HPDE6-E6E7 (cell line): ENCODE results near the gene MACROH2A2.
"Not testable (repeated sequence)": the region's sequence is repeated elsewhere in the genome, so short reads cannot be mapped to it uniquely, and the experiment has no call there.

Experiments used
- DNase-seq: peaks from one replicate; pipeline ENCODE4 v3.0.0; 2011; ENCODE audit warnings: missing footprints; ENCODE audit errors: extremely low spot score

MACROH2A2 gene

GRCh38 chr10:70067586-70067985 is 14.9 kb downstream of the MACROH2A2 start:
- DNase-seq = no peak

GRCh38 chr10:70068925-70069324 is 16.3 kb downstream of the MACROH2A2 start:
- no peak for DNase-seq

- DNase-seq = no peak
Observed at GRCh38 chr10:70069346-70069745, 16.7 kb downstream of the MACROH2A2 start.

DNA sequence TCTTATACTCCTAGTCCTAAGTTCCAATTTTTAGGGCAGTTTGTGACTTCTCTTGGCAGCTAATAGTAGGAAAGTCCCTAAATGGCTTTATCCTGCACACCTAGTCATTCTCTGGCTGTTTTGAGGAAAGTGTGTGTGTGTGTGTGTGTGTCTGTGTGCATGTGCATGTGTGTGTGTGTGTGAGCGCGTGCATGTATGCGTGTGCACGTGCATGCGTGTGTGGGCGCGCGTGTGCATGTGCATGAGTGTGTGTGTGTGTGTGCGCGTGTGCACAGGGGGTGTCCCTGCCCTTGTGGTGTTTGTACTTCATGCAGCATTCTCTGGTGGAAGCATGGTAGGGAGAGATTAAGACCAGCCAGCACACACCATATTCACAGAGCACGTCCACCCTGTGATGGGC is 18.2 kb downstream of the MACROH2A2 start:
- DNase-seq = no peak

- DNase-seq = no peak
Observed at GRCh38 chr10:70074165-70074564, 21.5 kb downstream of the MACROH2A2 start.

- DNase-seq = no peak
Observed at GRCh38 chr10:70074971-70075370, 22.3 kb downstream of the MACROH2A2 start.

GRCh38 chr10:70078329-70078728 is 25.7 kb downstream of the MACROH2A2 start:
- DNase-seq = no peak

GRCh38 chr10:70078937-70079336 is 26.3 kb downstream of the MACROH2A2 start:
- no peak for DNase-seq

- not testable (repeated sequence) for DNase-seq
Observed at GRCh38 chr10:70080789-70081188, 28.1 kb downstream of the MACROH2A2 start.

DNA sequence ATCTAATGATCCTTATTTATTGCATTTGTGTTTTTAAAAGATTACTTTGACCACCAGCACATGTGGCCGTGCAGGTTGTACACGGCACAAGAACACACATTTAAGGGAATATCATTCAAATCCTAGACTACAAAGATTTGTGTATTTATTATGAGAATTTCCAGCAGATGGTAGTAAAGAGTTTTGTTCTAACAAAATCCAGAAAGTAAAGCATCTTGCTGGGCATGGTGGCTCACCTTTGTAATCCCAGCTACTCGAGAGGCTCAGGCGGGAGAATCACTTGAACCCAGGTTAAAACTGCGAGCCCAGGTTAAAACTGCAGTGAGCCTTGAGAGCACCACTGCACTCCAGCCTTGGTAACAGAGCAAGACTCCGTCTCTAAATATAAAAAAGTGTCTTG is 31.5 kb downstream of the MACROH2A2 start:
- DNase-seq = no peak

- DNase-seq = no peak
Observed at GRCh38 chr10:70085975-70086613, 33.4 kb downstream of the MACROH2A2 start.

DNA sequence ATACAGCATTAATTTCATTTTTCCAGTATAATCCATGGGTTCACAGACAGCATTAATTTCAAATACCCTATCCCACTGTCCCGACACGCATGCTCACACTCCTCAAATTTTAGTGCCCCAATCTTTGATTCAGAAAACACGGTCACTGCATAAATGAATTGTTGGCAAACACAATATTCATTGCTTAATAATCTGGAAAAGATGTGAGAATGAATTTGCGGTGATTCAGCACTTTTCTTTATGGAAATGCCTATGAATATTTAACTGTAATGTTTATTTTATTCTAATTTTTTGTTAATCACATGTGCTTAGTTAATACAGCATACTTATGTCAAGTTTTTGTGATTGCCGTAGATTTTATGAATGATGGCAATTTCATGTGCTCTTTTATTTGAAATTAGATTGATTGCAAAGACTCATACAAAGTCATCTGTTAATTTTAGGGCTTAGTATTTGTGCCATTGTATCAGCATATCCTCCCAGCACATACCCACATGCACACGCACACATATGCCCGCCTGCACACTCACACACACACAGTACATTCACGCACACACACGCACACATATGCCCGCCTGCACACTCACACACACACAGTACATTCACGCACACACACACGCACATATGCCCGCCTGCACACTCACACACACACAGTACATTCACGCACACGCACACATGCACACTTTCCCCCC is 35.1 kb downstream of the MACROH2A2 start:
- DNase-seq = no peak

DNA sequence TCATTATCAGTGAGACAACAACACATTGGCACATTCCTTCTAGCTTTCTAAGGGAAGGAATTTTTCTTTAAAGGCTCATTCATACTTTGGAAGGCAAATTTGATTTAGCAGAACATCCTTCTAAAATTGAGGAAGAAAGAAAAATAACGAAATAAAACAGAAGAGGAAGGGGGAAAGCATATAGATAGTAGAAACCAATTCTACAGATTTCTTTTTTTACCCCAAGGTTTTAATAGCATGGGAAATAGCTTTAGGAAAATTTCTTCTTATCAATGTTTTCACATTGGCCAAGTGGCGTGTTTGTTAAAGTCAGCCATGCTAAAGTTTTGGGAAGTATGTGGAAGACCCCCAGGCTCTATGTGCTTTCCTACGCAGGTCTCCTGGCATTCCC is 35.7 kb downstream of the MACROH2A2 start:
- no peak for DNase-seq

- DNase-seq = no peak
Observed at GRCh38 chr10:70090013-70090412, 37.4 kb downstream of the MACROH2A2 start.

DNA sequence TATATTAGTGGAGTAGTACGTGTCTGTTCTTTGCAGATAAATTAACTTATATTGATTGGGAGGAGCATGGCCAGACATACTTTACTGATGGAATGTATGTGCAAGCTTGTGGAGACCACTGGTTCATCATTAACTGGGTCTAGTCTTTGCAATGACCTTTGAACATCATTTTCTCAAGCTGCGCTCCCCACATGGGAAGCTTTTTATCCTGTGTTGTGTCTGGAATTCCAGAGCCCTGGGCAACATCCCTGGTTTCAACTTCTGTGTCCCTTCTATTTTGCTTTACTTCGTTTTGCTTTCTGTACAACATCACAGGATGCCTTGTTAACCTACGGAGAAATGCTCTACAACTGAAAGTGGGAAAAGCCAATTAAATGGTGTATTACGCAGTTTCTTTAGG is 38.3 kb downstream of the MACROH2A2 start:
- no peak for DNase-seq

GRCh38 chr10:70092389-70092718 is 39.7 kb downstream of the MACROH2A2 start:
- DNase-seq = no peak

DNA sequence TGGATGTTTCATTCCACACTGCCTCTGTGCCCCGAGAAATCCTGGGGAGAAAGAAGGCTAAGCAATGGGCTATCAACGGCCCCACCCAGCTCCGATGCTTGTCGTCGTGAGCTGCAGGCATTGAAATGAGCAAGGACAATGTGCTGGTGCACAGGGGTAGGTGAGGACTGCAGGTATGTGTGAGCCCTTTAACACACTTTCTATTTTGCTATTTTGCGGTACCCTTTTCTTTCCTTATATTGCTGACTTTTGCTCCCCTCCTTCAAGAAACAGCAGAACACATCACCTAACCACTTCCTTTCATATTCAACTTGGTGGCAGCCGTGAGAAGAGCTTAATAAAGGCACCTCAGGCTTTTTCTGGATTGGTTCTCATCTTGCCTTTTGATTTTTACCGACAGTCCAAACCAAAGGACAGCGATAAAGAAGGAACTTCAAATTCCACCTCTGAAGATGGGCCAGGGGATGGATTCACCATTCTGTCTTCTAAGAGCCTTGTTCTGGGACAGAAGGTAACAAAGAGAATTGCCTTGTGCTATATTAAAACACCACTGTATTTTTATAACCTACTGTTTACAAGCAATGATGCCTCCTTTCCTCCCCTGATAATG is 40.8 kb downstream of the MACROH2A2 start:
- no peak for DNase-seq

GRCh38 chr10:70094250-70094649 is 41.6 kb downstream of the MACROH2A2 start:
- no peak for DNase-seq

DNA sequence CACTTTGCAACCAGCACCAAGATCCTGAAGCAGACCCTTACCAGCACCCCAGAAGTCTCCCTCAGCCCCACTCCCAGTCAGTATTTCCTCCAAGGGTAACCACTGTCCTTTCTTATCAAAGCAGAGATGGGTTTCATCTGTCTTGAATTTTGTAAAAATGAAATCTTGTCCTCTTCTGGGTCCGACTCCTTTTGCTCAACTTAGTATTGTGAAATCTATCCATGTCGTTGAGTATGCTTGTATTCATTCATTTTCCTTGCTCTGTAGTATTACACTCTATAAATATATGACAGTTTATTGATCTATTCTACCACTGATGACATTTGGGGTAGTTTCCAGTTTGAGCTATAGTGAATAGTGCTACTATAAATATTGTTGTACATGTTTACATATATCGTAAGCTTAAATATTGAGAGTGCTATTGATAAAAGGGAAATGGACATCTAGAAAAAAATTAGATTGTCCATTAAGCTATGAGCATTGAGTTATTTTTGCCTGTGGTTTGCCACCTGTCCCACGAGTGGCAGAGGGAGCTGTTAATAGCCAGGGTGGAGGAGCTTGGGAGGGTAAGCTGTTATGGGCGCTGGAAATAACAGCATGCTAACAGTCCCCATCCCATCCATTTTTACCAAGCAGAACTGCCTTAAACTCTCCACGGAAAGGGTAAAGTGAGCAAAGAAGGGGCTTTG is 43.5 kb downstream of the MACROH2A2 start:
- no peak for DNase-seq

- no peak for DNase-seq
Observed at GRCh38 chr10:70096705-70097420, 44.2 kb downstream of the MACROH2A2 start.

GRCh38 chr10:70097459-70097858 is 44.8 kb downstream of the MACROH2A2 start:
- no peak for DNase-seq

- DNase-seq = no peak
Observed at GRCh38 chr10:70098271-70098670, 45.6 kb downstream of the MACROH2A2 start.
